22Rv1 (cell line): ENCODE results near the gene CYP1B1.

Experiments used
- CTCF ChIP-seq: fragments of 450-650 bp; IDR thresholded peaks from 2 replicates; pipeline ENCODE4 v1.5.1; 2017; ENCODE audit warnings: mild to moderate bottlenecking
- ZFX ChIP-seq: fragments of 450-650 bp; IDR thresholded peaks from 2 replicates; pipeline ENCODE4 v1.6.1; 2017; ENCODE audit warnings: antibody characterized with exemption, borderline replicate concordance

GRCh38 chr2:38066421-38067115, 9.4 kb downstream of the CYP1B1 start:
- TF ChIP-seq CTCF (no peak), ZFX (no peak)
